ENCODE data around the gene CDC42EP1.
A peak's percentile ranks its signal among the peaks of the same experiment; 100 is the strongest.
"Not testable (repeated sequence)": the region's sequence is repeated elsewhere in the genome, so short reads cannot be mapped to it uniquely, and the experiment has no call there.

Gene CDC42EP1

GRCh38 chr22:37588546-37589215, 28.4 kb downstream of the CDC42EP1 start:
- no peak for DNase-seq

GRCh38 chr22:37589636-37590035, 29.4 kb downstream of the CDC42EP1 start:
- no peak for DNase-seq

- DNase-seq, result not testable (repeated sequence)
These were observed 30.8 kb downstream of the CDC42EP1 start for GRCh38 chr22:37591081-37591480.

- no peak for DNase-seq
These were observed 31.6 kb downstream of the CDC42EP1 start for GRCh38 chr22:37591823-37592404.

- no peak for DNase-seq
These were observed 34.0 kb downstream of the CDC42EP1 start for GRCh38 chr22:37594237-37594636.

- no peak for DNase-seq
These were observed 38.9 kb downstream of the CDC42EP1 start for GRCh38 chr22:37599153-37599552.

- no peak for DNase-seq
These were observed 40.9 kb downstream of the CDC42EP1 start for GRCh38 chr22:37601203-37601539.

- DNase-seq, result no peak
These were observed 41.5 kb downstream of the CDC42EP1 start for GRCh38 chr22:37601540-37602442.

GRCh38 chr22:37602546-37603277, 42.4 kb downstream of the CDC42EP1 start:
- not testable (repeated sequence) for DNase-seq

- DNase-seq, result no peak
These were observed 43.8 kb downstream of the CDC42EP1 start for GRCh38 chr22:37604074-37604473.

- peak; percentile 49 for DNase-seq
These were observed 44.6 kb downstream of the CDC42EP1 start for GRCh38 chr22:37604875-37605274.

- peak; percentile 93 for DNase-seq
These were observed 47.0 kb downstream of the CDC42EP1 start for GRCh38 chr22:37607010-37607934.

- DNase-seq, result no peak
These were observed 47.7 kb downstream of the CDC42EP1 start for GRCh38 chr22:37607935-37608476.

- DNase-seq, result peak; percentile 97
These were observed 48.4 kb downstream of the CDC42EP1 start, which contains the start of gene GGA1 for GRCh38 chr22:37608477-37609239. Gene GGA1, plus strand, starts transcription at chr22:37608834. Its CDS starts 27 bp downstream, at chr22:37608861.

GRCh38 chr22:37609240-37610152, 49.2 kb downstream of the CDC42EP1 start:
- DNase-seq, result no peak

- not testable (repeated sequence) for DNase-seq
These were observed 49.8 kb downstream of the CDC42EP1 start for GRCh38 chr22:37610153-37610475.

GRCh38 chr22:37610480-37611129, 50.3 kb downstream of the CDC42EP1 start:
- DNase-seq, result no peak

- no peak for DNase-seq
These were observed 50.9 kb downstream of the CDC42EP1 start for GRCh38 chr22:37611207-37611606.
